Vagina (tissue), 2 donors: Measurements from ENCODE around the gene INPP4A. TPM values are rescaled to one million over a fixed set of nuclear protein-coding genes. Genes with fewer than 3 reads are reported as not detected.

Experiments used
- DNase-seq, 2 donors: peaks; one replicate each; pipeline ENCODE4 v3.0.0-alpha.2; 2017; ENCODE audit errors: extremely low spot score in 2 of 2
- H3K27ac ChIP-seq: fragments of 200-600 bp; sonication (generic); one replicate; pipeline ENCODE4 v1.5.1; 2019
- H3K27me3 ChIP-seq: fragments of 200-600 bp; sonication (generic); one replicate; pipeline ENCODE4 v1.5.1; 2019
- H3K36me3 ChIP-seq, 2 donors: fragments of 200-600 bp; sonication (generic); one replicate each; pipeline ENCODE4 v1.5.1; 2017 to 2019
- H3K4me1 ChIP-seq: fragments of 200-600 bp; sonication (generic); one replicate; pipeline ENCODE4 v1.5.1; 2019
- H3K4me3 ChIP-seq, 2 donors: fragments of 200-600 bp; sonication (generic); 1 replicate in 1 of 2; 2 replicates in 1 of 2; pipeline ENCODE4 v1.5.1; 2016 to 2019
- H3K9me3 ChIP-seq: fragments of 200-600 bp; sonication (generic); one replicate; pipeline ENCODE4 v1.5.1; 2019
- POLR2A ChIP-seq, 2 donors: fragments of 450-650 bp; IDR thresholded peaks; one replicate each; pipeline ENCODE4 v1.6.1; 2017; ENCODE audit warnings: antibody characterized with exemption in 2 of 2, mild to moderate bottlenecking in 2 of 2, moderate library complexity in 2 of 2
- POLR2AphosphoS5 ChIP-seq, 2 donors: sonication (generic); formaldehyde crosslinking; IDR thresholded peaks; one replicate each; pipeline ENCODE4 v1.9.0; 2017; ENCODE audit warnings: antibody characterized with exemption in 2 of 2, mild to moderate bottlenecking in 2 of 2, low read depth in 1 of 2; ENCODE audit not compliant: insufficient read depth in 1 of 2
- intact Hi-C: fragments of 100-400 bp; cut with DNase I; formaldehyde crosslinking; loops from one replicate; pipeline ENCODE4 v1.15.1; 2023
- total RNA-seq: library from RNA; depleted of rRNA; stranded (reverse); fragments of >200 nt; gene quantifications from one replicate; pipeline ENCODE4 v1.2.3, GENCODE V29; 2016
- TF ChIP-seq, protein P1 (sequence below), 3 experiments: fragments of 450-650 bp in 2 of 3; fragments of 200-600 bp in 1 of 3; sonication (generic) in 1 of 3; IDR thresholded peaks; one replicate each; pipeline ENCODE4 v1.5.1; 2017 to 2019; ENCODE audit warnings: antibody characterized with exemption in 3 of 3, mild to moderate bottlenecking in 2 of 3, moderate library complexity in 2 of 3

INPP4A gene
- total RNA-seq, 1 donor from 2014 or later = 38.1 TPM

DNA sequence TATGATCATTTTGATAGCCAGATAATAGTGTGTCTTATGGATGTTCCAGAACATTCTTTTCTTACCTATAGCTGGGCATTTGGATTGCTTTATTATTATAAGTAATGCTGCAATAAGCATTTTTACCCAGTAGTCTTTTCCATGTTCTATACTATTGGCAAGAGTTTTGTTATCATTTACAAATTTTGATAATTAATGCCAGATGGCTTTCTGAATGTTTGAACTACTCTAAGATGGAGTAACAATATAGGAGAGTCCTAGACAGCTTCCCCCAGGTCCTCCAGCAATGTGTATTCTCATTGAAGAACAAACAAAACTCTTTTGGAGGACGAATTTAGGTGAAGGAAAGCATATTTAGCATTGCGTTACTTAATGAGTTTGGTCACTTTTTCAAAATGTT, 73.0 kb downstream of the INPP4A start:
- Histone ChIP-seq H3K27me3 (no peaks in the 10 kb centered on the region), H3K36me3 (peaks cover 0 to 7% of the 10 kb centered on the region in 2 donors), H3K4me3 (no peak overlapping the region), H3K27ac (no peak overlapping the region), H3K4me1 (peaks cover 27% of the 10 kb centered on the region), H3K9me3 (no peaks in the 10 kb centered on the region)
- no peak for DNase-seq
- no peak for TF ChIP-seq POLR2AphosphoS5 (IDR thresholded peaks at IDR 0.05; ENCODE audit: insufficient read depth in 1 of 2, low read depth in 1 of 2)
- TF ChIP-seq, protein P1, sequence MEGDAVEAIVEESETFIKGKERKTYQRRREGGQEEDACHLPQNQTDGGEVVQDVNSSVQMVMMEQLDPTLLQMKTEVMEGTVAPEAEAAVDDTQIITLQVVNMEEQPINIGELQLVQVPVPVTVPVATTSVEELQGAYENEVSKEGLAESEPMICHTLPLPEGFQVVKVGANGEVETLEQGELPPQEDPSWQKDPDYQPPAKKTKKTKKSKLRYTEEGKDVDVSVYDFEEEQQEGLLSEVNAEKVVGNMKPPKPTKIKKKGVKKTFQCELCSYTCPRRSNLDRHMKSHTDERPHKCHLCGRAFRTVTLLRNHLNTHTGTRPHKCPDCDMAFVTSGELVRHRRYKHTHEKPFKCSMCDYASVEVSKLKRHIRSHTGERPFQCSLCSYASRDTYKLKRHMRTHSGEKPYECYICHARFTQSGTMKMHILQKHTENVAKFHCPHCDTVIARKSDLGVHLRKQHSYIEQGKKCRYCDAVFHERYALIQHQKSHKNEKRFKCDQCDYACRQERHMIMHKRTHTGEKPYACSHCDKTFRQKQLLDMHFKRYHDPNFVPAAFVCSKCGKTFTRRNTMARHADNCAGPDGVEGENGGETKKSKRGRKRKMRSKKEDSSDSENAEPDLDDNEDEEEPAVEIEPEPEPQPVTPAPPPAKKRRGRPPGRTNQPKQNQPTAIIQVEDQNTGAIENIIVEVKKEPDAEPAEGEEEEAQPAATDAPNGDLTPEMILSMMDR (IDR thresholded peaks at IDR 0.05) = no peak
- no peak for TF ChIP-seq POLR2A (IDR thresholded peaks at IDR 0.05)
- intact Hi-C loops = no loop called here

GRCh38 chr2:98518101-98518500, 73.4 kb downstream of the INPP4A start:
- intact Hi-C loops = no loop called here

DNA sequence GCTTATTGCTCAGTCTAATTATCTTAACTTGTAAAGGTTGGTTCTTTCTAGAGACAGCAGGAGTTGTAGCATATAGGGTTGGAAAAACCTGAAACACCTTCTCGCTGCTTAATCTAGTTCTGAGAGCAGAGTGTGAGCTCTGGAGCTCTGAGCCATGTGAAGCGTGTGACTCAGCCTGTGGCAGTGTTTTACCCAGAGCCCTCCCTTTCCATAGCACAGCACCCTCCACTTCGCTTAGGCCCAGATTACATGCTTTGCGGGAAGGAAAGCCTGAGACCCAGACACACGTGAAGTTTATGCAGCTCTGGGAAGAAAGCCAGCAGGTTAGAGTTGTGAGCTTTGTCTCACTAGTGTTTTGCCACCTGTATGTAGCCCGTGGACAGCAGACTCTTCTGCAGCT, 74.5 kb downstream of the INPP4A start:
- no peak for DNase-seq
- intact Hi-C loops = no loop called here
- H3K27ac ChIP-seq = no peak overlapping the region
- H3K27me3 ChIP-seq = no peaks in the 10 kb centered on the region
- H3K4me1 ChIP-seq = peaks cover 26% of the 10 kb centered on the region
- H3K36me3 ChIP-seq = peaks cover 0 to 7% of the 10 kb centered on the region in 2 donors
- TF ChIP-seq, protein P1 (IDR thresholded peaks at IDR 0.05) = no peak
- TF ChIP-seq POLR2AphosphoS5 (IDR thresholded peaks at IDR 0.05; ENCODE audit: insufficient read depth in 1 of 2, low read depth in 1 of 2) = no peak
- no peak for TF ChIP-seq POLR2A (IDR thresholded peaks at IDR 0.05)
- H3K9me3 ChIP-seq = no peaks in the 10 kb centered on the region
- no peak overlapping the region for H3K4me3 ChIP-seq

More at GRCh38 chr2:98518101-98518500, 73.4 kb downstream of the INPP4A start:
- no peaks in the 10 kb centered on the region for H3K27me3 ChIP-seq
- DNase-seq = no peak
- H3K27ac ChIP-seq = no peak overlapping the region
- H3K4me3 ChIP-seq = no peak overlapping the region
- peaks cover 0 to 7% of the 10 kb centered on the region in 2 donors for H3K36me3 ChIP-seq
- no peaks in the 10 kb centered on the region for H3K9me3 ChIP-seq
- H3K4me1 ChIP-seq = peaks cover 27% of the 10 kb centered on the region
- TF ChIP-seq POLR2AphosphoS5 (IDR thresholded peaks at IDR 0.05; ENCODE audit: insufficient read depth in 1 of 2, low read depth in 1 of 2) (no peak), POLR2A (IDR thresholded peaks at IDR 0.05) (no peak)
- TF ChIP-seq, protein P1 (IDR thresholded peaks at IDR 0.05) = peak in 1 of 3 experiments; percentile 38

DNA sequence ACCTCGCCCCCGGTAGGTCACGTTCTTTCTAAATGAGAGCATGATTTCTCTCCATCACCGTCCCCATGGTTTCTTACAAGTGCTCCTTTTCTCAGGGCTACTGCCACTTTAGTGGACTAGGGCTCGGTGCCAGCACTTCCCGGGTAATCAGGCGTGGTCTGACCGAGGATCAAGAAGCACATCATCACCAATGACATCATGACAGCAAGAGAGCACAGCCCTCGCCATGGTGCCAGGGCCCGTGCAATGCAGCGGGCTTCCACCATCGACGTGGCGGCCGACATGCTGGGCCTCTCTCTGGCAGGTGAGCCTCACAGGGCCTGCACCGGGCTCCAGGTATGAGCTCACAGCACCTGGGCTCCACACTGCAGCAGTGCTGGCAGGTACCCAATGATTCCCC, 75.2 kb downstream of the INPP4A start:
- Histone ChIP-seq H3K9me3 (no peaks in the 10 kb centered on the region), H3K27ac (no peak overlapping the region), H3K27me3 (no peaks in the 10 kb centered on the region), H3K36me3 (peaks cover 0 to 7% of the 10 kb centered on the region in 2 donors), H3K4me3 (no peak overlapping the region), H3K4me1 (peaks cover 19% of the 10 kb centered on the region)
- intact Hi-C loops = no loop called here
- peak in 1 of 2 donors; percentile 79 for DNase-seq
- TF ChIP-seq POLR2A (IDR thresholded peaks at IDR 0.05) (no peak), POLR2AphosphoS5 (IDR thresholded peaks at IDR 0.05; ENCODE audit: insufficient read depth in 1 of 2, low read depth in 1 of 2) (no peak)
- TF ChIP-seq, protein P1 (IDR thresholded peaks at IDR 0.05) = no peak

- Histone ChIP-seq H3K27me3 (no peaks in the 10 kb centered on the region), H3K9me3 (no peaks in the 10 kb centered on the region), H3K4me1 (peaks cover 9% of the 10 kb centered on the region), H3K4me3 (no peak overlapping the region), H3K27ac (no peak overlapping the region), H3K36me3 (peaks cover 0 to 7% of the 10 kb centered on the region in 2 donors)
- TF ChIP-seq, protein P1 (IDR thresholded peaks at IDR 0.05) = no peak
- TF ChIP-seq POLR2AphosphoS5 (IDR thresholded peaks at IDR 0.05; ENCODE audit: insufficient read depth in 1 of 2, low read depth in 1 of 2) (no peak), POLR2A (IDR thresholded peaks at IDR 0.05) (no peak)
- DNase-seq = peak in 1 of 2 donors; percentile 79
- intact Hi-C loops = no loop called here
Measured at GRCh38 chr2:98520806-98521205, 76.1 kb downstream of the INPP4A start.
